Astrocyte of the spinal cord (primary cell): ENCODE data around the gene SHC3.
A peak's percentile ranks its signal among the peaks of the same experiment; 100 is the strongest.

Experiments used
- DNase-seq: peaks from one replicate; pipeline ENCODE4 v3.0.0; 2011; ENCODE audit warnings: low read depth, low spot score
- H3K4me3 ChIP-seq: 2 replicates; pipeline ENCODE4 v1.5.1; 2011; ENCODE audit warnings: low read depth, mild to moderate bottlenecking, low read length, moderate library complexity
- in situ Hi-C: cut with HindIII; loops from 2 replicates; pipeline ENCODE4 v1.10.0; 2017; ENCODE audit warnings: low sequenced_read_pairs
- TF ChIP-seq, protein P1 (sequence below): IDR thresholded peaks from 2 replicates; pipeline ENCODE4 v1.5.1; 2012; ENCODE audit warnings: low read depth, mild to moderate bottlenecking, low read length, inconsistent platforms

The SHC3 gene, protein sequence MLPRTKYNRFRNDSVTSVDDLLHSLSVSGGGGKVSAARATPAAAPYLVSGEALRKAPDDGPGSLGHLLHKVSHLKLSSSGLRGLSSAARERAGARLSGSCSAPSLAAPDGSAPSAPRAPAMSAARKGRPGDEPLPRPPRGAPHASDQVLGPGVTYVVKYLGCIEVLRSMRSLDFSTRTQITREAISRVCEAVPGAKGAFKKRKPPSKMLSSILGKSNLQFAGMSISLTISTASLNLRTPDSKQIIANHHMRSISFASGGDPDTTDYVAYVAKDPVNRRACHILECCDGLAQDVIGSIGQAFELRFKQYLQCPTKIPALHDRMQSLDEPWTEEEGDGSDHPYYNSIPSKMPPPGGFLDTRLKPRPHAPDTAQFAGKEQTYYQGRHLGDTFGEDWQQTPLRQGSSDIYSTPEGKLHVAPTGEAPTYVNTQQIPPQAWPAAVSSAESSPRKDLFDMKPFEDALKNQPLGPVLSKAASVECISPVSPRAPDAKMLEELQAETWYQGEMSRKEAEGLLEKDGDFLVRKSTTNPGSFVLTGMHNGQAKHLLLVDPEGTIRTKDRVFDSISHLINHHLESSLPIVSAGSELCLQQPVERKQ

DNA sequence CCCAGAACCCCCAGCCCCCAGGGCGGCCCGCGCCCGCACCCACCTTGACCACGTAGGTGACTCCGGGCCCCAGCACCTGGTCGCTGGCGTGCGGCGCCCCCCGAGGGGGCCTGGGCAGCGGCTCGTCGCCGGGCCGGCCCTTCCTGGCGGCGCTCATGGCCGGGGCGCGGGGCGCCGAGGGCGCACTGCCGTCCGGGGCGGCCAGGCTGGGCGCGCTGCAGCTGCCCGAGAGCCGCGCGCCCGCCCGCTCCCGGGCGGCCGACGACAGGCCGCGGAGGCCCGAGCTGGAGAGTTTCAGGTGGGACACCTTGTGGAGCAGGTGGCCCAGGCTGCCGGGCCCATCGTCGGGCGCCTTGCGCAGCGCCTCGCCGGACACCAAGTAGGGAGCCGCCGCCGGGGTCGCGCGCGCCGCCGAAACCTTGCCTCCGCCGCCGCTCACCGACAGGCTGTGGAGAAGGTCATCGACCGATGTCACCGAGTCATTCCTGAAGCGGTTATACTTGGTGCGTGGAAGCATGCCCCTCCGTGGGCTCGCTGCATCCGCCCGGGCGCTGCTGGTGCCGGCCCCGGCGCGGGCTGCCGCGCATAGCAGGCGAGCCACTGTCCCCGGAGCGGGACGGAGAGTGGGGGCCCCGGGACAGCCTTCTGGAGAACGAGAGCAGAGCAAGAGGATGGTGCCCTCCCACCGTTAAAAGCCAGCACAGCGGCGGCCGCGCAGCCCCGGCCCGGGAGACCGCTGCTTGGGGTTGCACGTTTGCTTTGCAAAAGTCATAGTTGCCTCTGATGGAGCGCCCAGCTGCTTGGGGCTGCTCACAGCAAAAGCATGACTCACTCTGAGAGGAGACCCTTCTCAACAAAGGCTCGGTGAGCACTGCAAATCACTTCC, at the start of gene SHC3:
Gene SHC3, minus strand, starts transcription at position 875 of the 886 bp plus-strand sequence. Its CDS starts 358 bp downstream, at position 517.
- DNase-seq = peak; percentile 63
- in situ Hi-C loops = no loop called here
- TF ChIP-seq, protein P1, sequence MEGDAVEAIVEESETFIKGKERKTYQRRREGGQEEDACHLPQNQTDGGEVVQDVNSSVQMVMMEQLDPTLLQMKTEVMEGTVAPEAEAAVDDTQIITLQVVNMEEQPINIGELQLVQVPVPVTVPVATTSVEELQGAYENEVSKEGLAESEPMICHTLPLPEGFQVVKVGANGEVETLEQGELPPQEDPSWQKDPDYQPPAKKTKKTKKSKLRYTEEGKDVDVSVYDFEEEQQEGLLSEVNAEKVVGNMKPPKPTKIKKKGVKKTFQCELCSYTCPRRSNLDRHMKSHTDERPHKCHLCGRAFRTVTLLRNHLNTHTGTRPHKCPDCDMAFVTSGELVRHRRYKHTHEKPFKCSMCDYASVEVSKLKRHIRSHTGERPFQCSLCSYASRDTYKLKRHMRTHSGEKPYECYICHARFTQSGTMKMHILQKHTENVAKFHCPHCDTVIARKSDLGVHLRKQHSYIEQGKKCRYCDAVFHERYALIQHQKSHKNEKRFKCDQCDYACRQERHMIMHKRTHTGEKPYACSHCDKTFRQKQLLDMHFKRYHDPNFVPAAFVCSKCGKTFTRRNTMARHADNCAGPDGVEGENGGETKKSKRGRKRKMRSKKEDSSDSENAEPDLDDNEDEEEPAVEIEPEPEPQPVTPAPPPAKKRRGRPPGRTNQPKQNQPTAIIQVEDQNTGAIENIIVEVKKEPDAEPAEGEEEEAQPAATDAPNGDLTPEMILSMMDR = no peak
- H3K4me3 ChIP-seq = peak within 1 kb of the TSS; percentile 62

DNA sequence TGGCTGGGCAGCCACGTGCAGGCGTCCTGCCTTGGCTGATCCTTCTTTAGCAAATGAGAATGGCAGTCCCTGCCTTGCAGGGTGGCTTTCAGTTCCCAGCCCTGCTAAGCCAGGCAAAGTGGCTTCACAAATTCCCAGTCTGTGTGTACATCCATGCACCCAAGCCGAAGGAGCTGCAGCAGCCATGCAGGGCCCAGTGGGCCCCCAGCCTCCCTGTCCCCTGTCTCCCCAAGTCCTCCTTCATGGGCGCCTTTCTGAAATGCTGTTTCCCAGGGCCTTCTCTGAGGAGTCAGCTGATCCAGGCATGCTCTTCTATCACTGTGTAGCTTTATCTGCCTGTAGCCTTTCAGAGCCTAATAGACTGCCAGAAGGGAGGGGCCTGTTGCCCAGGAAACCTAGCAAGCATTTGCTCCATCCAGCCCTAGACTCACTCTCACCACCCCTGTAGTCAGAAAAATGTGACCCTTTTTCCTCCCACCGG, 47.4 kb upstream of the SHC3 start:
- in situ Hi-C loops = no loop called here
- peak; percentile 32 for DNase-seq
- TF ChIP-seq, protein P1 = no peak
- H3K4me3 ChIP-seq = no peak overlapping the region

DNA sequence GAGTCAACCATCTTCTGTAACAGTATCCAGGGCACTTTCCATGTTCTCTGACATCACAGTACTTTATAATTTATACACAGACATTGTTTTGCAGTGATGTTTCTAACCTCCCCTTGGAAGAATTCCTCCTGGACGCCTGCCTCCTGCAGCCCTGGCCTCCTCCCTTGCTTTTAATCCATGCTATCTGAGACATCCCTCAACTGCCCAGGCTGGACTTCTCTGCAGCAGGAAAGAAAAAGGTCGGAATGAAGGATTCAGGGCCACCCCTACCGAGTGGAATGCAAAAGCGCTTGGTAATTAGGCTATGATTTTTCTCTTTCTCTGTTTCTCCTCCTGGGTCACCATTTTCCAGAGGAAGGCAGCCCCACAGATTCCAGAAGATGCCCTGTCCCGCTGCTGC, 47.0 kb upstream of the SHC3 start:
- H3K4me3 ChIP-seq = no peak overlapping the region
- TF ChIP-seq, protein P1 = peak; percentile 17

DNA sequence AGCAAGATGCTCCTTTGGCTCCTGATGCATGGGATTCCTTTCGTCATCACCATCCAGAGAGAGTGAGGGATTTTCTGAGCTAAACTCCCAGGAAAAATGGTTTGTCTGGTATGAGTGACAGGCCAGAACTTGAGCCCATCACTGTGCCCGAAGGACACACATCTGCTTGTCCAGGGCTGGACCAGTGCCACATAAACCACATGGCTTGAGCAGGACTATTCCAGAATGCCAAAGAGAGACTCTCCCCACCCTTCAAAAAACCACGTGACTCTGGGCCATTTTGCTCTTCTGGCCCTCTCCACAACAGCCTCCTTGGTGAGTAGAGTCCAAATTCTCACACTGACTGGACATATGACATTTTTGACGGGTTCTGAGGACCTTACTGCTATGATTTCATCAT, 46.4 kb upstream of the SHC3 start:
- no peak for DNase-seq
- in situ Hi-C loops = no loop called here
- TF ChIP-seq, protein P1 = no peak
- no peak overlapping the region for H3K4me3 ChIP-seq

More for the DNA sequence above, 47.0 kb upstream of the SHC3 start:
- in situ Hi-C loops = no loop called here
- peak; percentile 19 for DNase-seq

DNA sequence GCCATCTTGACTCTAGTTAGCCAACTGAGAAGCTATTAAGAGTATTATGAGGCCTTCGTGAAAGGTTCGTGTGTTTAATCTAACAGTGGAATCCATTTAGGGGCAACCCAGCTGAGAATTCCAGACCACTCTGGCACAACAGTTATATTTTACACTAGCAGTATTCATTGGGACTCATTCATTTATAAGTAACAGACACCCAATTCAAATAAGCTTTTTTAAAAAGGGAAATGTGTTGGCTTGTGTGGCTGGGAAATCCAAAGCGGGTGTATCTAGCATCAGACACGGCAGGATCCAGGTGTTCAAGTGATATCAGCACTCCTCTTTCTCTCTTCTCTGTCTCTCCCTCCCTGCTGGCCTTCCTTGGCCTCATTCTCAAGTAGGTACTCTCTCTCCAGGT, 46.0 kb upstream of the SHC3 start:
- TF ChIP-seq, protein P1 = no peak
- no peak overlapping the region for H3K4me3 ChIP-seq
- no peak for DNase-seq
- in situ Hi-C loops = no loop called here

DNA sequence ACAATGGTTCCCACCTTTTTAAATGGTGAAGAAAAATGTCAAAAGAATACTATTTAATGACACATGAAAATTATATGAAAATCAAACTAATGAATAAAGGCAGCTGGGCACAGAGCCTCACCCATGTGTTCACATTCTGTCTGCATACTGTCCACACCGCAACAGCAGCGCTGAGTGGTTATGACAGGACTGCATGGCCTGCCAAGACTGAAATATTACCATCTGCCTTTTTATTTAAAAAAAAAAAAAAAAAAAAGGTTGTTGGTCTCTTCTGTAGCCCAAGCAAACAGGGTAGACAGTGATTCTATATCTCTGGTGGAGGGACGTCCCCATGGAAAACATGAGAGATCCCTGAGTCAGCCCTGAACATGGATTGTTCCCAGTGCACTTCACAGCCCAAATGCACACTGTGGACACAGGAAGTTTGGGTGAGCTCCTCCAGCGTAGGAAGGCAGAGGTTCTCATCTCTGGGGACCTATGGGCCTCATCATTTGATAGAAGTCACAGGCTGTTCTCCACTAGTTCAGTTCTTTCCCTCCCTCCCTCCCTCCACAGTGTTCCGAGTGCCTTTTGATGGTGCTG, 44.9 kb upstream of the SHC3 start:
- in situ Hi-C loops = no loop called here

More for the DNA sequence above, 44.9 kb upstream of the SHC3 start:
- H3K4me3 ChIP-seq = no peak overlapping the region
- DNase-seq = no peak
- TF ChIP-seq, protein P1 = no peak
